Measurements from ENCODE around the gene MKLN1. TPM values are rescaled to one million over a fixed set of nuclear protein-coding genes. Genes with fewer than 3 reads are reported as not detected.

Gene MKLN1
- total RNA-seq, 1 experiment from 2014 or later, result 48.5 TPM

DNA sequence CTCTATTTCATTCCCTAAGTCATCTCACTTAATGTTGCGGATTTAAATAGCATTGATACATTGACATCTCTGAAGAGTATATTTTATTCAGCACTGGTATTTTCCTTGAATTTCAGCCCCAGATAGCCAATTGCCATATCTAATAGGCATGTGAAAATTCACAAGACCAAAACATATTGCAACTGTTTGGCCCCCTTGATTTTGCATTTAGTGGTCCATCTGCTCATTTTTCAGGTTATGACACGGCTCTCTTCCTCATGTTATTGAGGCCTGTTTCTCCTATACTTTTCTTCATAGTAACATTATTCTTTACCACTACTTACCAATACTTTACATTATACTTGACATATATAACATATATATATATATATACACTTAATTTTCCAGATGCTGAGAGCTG is 43.7 kb downstream of the MKLN1 start (continued):
- no peak for TF ChIP-seq ZNF274 (IDR thresholded peaks at IDR 0.05; ENCODE audit: low read depth, low read length)

DNA sequence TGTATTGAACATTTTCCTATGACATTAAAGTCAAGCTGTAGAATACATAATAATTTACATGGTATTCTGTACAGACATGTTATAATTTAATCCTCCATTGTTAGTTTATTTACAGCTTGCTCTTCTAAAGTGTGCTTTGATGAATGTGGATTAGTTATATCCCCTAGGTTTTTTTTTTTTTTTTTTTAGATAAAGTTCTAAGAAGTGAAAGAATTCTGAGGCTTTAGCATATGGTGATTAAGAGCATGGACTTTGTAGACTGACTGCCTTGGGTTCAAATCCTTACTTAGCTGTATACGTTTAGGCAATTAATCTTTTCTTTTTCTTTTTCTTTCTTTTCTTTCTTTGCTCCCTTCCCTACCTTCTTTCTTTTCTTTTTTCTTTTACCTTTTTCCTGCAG is 44.9 kb downstream of the MKLN1 start:
- CTCF ChIA-PET, result no interaction called here
- H3K9ac ChIP-seq (ENCODE audit: low read length), result no peak overlapping the region
- RAD21 ChIA-PET (ENCODE audit: low non-redundant PET in 1 of 2, low total read pairs in 2 of 2, uncharacterized antibody in 2 of 2, unreplicated experiment in 2 of 2), result no interaction called here
- TF ChIP-seq POLR2AphosphoS5 (IDR thresholded peaks at IDR 0.05; ENCODE audit: low read depth, low read length) (no peak), TCF7L2 (IDR thresholded peaks at IDR 0.05; ENCODE audit: borderline replicate concordance, extremely low read depth, insufficient read depth, insufficient read length) (no peak)
- POLR2A ChIA-PET, result no interaction called here
- H4K20me1 ChIP-seq (ENCODE audit: insufficient read depth), result peaks cover 9% of the 10 kb centered on the region; the same call in 1 of the 2 replicates
- BruUV-seq (replicated peaks), result no TSS peak
- H3K27ac ChIP-seq (ENCODE audit: low read depth, low read length), result no peak overlapping the region
- H2AFZ ChIP-seq (ENCODE audit: low read depth, low read length, poor library complexity, severe bottlenecking), result no peak overlapping the region
- H3K27me3 ChIP-seq (ENCODE audit: insufficient read depth, low read length), result no peaks in the 10 kb centered on the region
- ATAC-seq (no peak), DNase-seq (ENCODE audit: low read depth, low spot score) (no peak)
- H3K4me1 ChIP-seq (ENCODE audit: control insufficient read depth in 1 of 2, insufficient read depth in 2 of 2, low read length in 2 of 2), result peaks cover 13 to 18% of the 10 kb centered on the region in 2 experiments
- H3K9me3 ChIP-seq (ENCODE audit: control insufficient read depth in 1 of 2, insufficient read depth in 1 of 2, low read depth in 1 of 2, low read length in 2 of 2), result no peaks in the 10 kb centered on the region
- no peak overlapping the region for H3K4me2 ChIP-seq (ENCODE audit: low read length)
- no peaks in the 10 kb centered on the region; the same call in 1 of the 2 replicates for H3K9me2 ChIP-seq (ENCODE audit: insufficient read depth)
- no peak overlapping the region for H3K4me3 ChIP-seq (replicated peaks in 1 of 2; ENCODE audit: low read depth in 1 of 2, low read length in 2 of 2)
- intact Hi-C loops (cut with micrococcal nuclease), result no loop called here
- no peaks in the 10 kb centered on the region for H3K36me3 ChIP-seq (ENCODE audit: control insufficient read depth in 1 of 2, insufficient read depth in 2 of 2, low read length in 2 of 2)
- peaks cover 89% of the 10 kb centered on the region for H3K79me2 ChIP-seq (ENCODE audit: insufficient read depth, low read length)

GRCh38 chr7:131374821-131375220 is 47.1 kb downstream of the MKLN1 start:
- intact Hi-C loops (cut with micrococcal nuclease), result no loop called here
- Histone ChIP-seq H3K9me3 (ENCODE audit: control insufficient read depth in 1 of 2, insufficient read depth in 1 of 2, low read depth in 1 of 2, low read length in 2 of 2) (no peaks in the 10 kb centered on the region), H3K79me2 (ENCODE audit: insufficient read depth, low read length) (peaks cover 77% of the 10 kb centered on the region), H3K27ac (ENCODE audit: low read depth, low read length) (no peak overlapping the region), H3K4me1 (ENCODE audit: control insufficient read depth in 1 of 2, insufficient read depth in 2 of 2, low read length in 2 of 2) (peaks cover 10 to 13% of the 10 kb centered on the region in 2 experiments), H3K9me2 (ENCODE audit: insufficient read depth) (no peaks in the 10 kb centered on the region; the same call in 1 of the 2 replicates), H3K27me3 (ENCODE audit: insufficient read depth, low read length) (no peaks in the 10 kb centered on the region), H3K4me2 (ENCODE audit: low read length) (no peak overlapping the region), H4K20me1 (ENCODE audit: insufficient read depth) (peaks cover 5% of the 10 kb centered on the region; the same call in 1 of the 2 replicates), H3K9ac (ENCODE audit: low read length) (no peak overlapping the region), H3K36me3 (ENCODE audit: control insufficient read depth in 1 of 2, insufficient read depth in 2 of 2, low read length in 2 of 2) (no peaks in the 10 kb centered on the region), H2AFZ (ENCODE audit: low read depth, low read length, poor library complexity, severe bottlenecking) (no peak overlapping the region), H3K4me3 (replicated peaks in 1 of 2; ENCODE audit: low read depth in 1 of 2, low read length in 2 of 2) (no peak overlapping the region)
- TF ChIP-seq YY1 (IDR thresholded peaks at IDR 0.05; ENCODE audit: extremely low read depth, insufficient replicate concordance, low read depth, low read length) (no peak), ATF3 (IDR thresholded peaks at IDR 0.05) (no peak), SIN3A (IDR thresholded peaks at IDR 0.05; ENCODE audit: low read depth) (no peak), EZH2phosphoT487 (IDR thresholded peaks at IDR 0.05; ENCODE audit: borderline replicate concordance) (no peak), RAD21 (IDR thresholded peaks at IDR 0.05; ENCODE audit: low read depth) (no peak), ZNF274 (IDR thresholded peaks at IDR 0.05; ENCODE audit: low read depth, low read length) (no peak), FOSL1 (IDR thresholded peaks at IDR 0.05; ENCODE audit: low read depth) (no peak)
- CTCF ChIA-PET, result no interaction called here
- RAD21 ChIA-PET (ENCODE audit: low non-redundant PET in 1 of 2, low total read pairs in 2 of 2, uncharacterized antibody in 2 of 2, unreplicated experiment in 2 of 2), result no interaction called here
- POLR2A ChIA-PET, result no interaction called here
- BruUV-seq (replicated peaks), result no TSS peak
- ATAC-seq (no peak), DNase-seq (ENCODE audit: low read depth, low spot score) (no peak)

Data from HCT116 (cell line).